Breast epithelium (tissue), 4 donors: Measurements from ENCODE around the gene METTL25. TPM values are rescaled to one million over a fixed set of nuclear protein-coding genes. Genes with fewer than 3 reads are reported as not detected.

ENCODE experiments used
- DNase-seq, 2 donors: peaks; one replicate each; pipeline ENCODE4 v3.0.0-alpha.2; 2019; ENCODE audit warnings: low spot score in 2 of 2
- H3K27ac ChIP-seq, 2 donors: fragments of 200-600 bp; sonication (generic) in 1 of 2; one replicate each; pipeline ENCODE4 v1.5.1; 2016 to 2019; ENCODE audit warnings: mild to moderate bottlenecking in 1 of 2
- H3K27me3 ChIP-seq, 2 donors: fragments of 200-600 bp; sonication (generic) in 1 of 2; one replicate each; pipeline versions ENCODE4 v1.5.1 to v1.6.0; 2017 to 2019; ENCODE audit warnings: control low read depth in 1 of 2, mild to moderate bottlenecking in 1 of 2
- H3K36me3 ChIP-seq: fragments of 200-600 bp; one replicate; pipeline ENCODE4 v1.5.1; 2019
- H3K4me1 ChIP-seq, 2 donors: fragments of 200-600 bp; sonication (generic); one replicate each; pipeline ENCODE4 v1.5.1; 2016 to 2019; ENCODE audit warnings: control low read depth in 1 of 2
- H3K4me3 ChIP-seq, 3 donors: fragments of 200-600 bp; sonication (generic); 1 replicate in 2 of 3; 2 replicates in 1 of 3; pipeline ENCODE4 v1.5.1; 2016 to 2019; ENCODE audit warnings: mild to moderate bottlenecking in 3 of 3, moderate library complexity in 2 of 3
- H3K9me3 ChIP-seq, 2 donors: fragments of 200-600 bp; sonication (generic) in 1 of 2; one replicate each; pipeline ENCODE4 v1.5.1; 2016 to 2019; ENCODE audit warnings: control low read depth in 1 of 2
- POLR2A ChIP-seq: fragments of 450-650 bp; IDR thresholded peaks from one replicate; pipeline ENCODE4 v1.6.1; 2016; ENCODE audit warnings: antibody characterized with exemption, mild to moderate bottlenecking, moderate library complexity
- POLR2AphosphoS5 ChIP-seq, 3 donors: sonication (generic); formaldehyde crosslinking; IDR thresholded peaks; one replicate each; pipeline ENCODE4 v1.6.1; 2017; ENCODE audit warnings: antibody characterized with exemption in 3 of 3
- intact Hi-C: fragments of 100-400 bp; cut with DNase I; formaldehyde crosslinking; loops from one replicate; pipeline ENCODE4 v1.15.1; 2023; ENCODE audit warnings: low total_unique reads
- total RNA-seq, 3 donors: library from RNA; depleted of rRNA; stranded (reverse); fragments of >200 nt; gene quantifications; one replicate each; pipeline ENCODE4 v1.1.0, GENCODE V29; 2016
- TF ChIP-seq, protein P1 (sequence below), 3 donors: fragments of 450-650 bp; IDR thresholded peaks; one replicate each; pipeline ENCODE4 v1.5.1; 2016 to 2017; ENCODE audit warnings: antibody characterized with exemption in 3 of 3, mild to moderate bottlenecking in 3 of 3, moderate library complexity in 3 of 3

METTL25 gene
- total RNA-seq, 3 donors from 2014 or later: 10.4 to 38.9 (median 25.9) TPM

GRCh38 chr12:82515652-82516051 is 157.3 kb downstream of the METTL25 start:
- Histone ChIP-seq H3K36me3 (no peaks in the 10 kb centered on the region), H3K9me3 (no peaks in the 10 kb centered on the region), H3K4me3 (no peak overlapping the region), H3K27ac (no peak overlapping the region), H3K4me1 (no peaks in the 10 kb centered on the region), H3K27me3 (no peaks in the 10 kb centered on the region)
- DNase-seq: no peak
- intact Hi-C loops: no loop called here
- TF ChIP-seq POLR2A: no peak
- TF ChIP-seq POLR2AphosphoS5 (IDR thresholded peaks at IDR 0.05): no peak
- TF ChIP-seq, protein P1, sequence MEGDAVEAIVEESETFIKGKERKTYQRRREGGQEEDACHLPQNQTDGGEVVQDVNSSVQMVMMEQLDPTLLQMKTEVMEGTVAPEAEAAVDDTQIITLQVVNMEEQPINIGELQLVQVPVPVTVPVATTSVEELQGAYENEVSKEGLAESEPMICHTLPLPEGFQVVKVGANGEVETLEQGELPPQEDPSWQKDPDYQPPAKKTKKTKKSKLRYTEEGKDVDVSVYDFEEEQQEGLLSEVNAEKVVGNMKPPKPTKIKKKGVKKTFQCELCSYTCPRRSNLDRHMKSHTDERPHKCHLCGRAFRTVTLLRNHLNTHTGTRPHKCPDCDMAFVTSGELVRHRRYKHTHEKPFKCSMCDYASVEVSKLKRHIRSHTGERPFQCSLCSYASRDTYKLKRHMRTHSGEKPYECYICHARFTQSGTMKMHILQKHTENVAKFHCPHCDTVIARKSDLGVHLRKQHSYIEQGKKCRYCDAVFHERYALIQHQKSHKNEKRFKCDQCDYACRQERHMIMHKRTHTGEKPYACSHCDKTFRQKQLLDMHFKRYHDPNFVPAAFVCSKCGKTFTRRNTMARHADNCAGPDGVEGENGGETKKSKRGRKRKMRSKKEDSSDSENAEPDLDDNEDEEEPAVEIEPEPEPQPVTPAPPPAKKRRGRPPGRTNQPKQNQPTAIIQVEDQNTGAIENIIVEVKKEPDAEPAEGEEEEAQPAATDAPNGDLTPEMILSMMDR (IDR thresholded peaks at IDR 0.05): no peak

GRCh38 chr12:82517027-82517426 is 158.7 kb downstream of the METTL25 start:
- no peak for DNase-seq
- no peak overlapping the region for H3K27ac ChIP-seq
- no peaks in the 10 kb centered on the region for H3K9me3 ChIP-seq
- intact Hi-C loops: no loop called here
- H3K36me3 ChIP-seq: no peaks in the 10 kb centered on the region
- TF ChIP-seq POLR2A (no peak), POLR2AphosphoS5 (IDR thresholded peaks at IDR 0.05) (no peak)
- TF ChIP-seq, protein P1 (IDR thresholded peaks at IDR 0.05): no peak
- no peaks in the 10 kb centered on the region for H3K27me3 ChIP-seq
- H3K4me3 ChIP-seq: no peak overlapping the region
- H3K4me1 ChIP-seq: no peaks in the 10 kb centered on the region

- intact Hi-C loops: no loop called here
- TF ChIP-seq POLR2AphosphoS5 (IDR thresholded peaks at IDR 0.05) (no peak), POLR2A (no peak)
- TF ChIP-seq, protein P1 (IDR thresholded peaks at IDR 0.05): no peak
These were observed 159.5 kb downstream of the METTL25 start for GRCh38 chr12:82517808-82518207.

GRCh38 chr12:82519510-82519909 is 161.2 kb downstream of the METTL25 start:
- TF ChIP-seq POLR2A (no peak), POLR2AphosphoS5 (IDR thresholded peaks at IDR 0.05) (no peak)
- TF ChIP-seq, protein P1 (IDR thresholded peaks at IDR 0.05): no peak
- no peaks in the 10 kb centered on the region for H3K4me1 ChIP-seq

More at GRCh38 chr12:82517808-82518207, 159.5 kb downstream of the METTL25 start:
- Histone ChIP-seq H3K27me3 (no peaks in the 10 kb centered on the region), H3K27ac (no peak overlapping the region), H3K4me3 (no peak overlapping the region), H3K9me3 (no peaks in the 10 kb centered on the region), H3K4me1 (no peaks in the 10 kb centered on the region), H3K36me3 (no peaks in the 10 kb centered on the region)
- no peak for DNase-seq

DNA sequence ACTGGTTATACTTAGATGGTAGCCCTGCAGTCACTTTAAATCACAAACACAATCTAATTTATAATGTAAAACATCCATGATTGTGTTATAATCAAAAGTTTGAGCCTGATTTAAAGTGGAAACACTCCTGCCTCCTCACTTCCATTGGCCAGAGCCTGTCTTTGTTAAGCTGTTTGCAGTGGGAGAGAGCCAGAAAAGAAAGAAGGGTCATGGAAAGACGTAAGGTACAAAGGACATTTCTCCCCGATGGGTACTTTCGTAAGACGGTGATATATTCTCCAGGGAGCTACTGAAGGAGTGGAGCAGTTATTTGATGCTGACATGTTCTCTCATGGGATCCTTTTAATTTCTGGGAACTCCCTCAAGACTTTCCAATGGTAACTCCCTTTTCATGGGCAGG is 164.0 kb downstream of the METTL25 start:
- no peak overlapping the region for H3K4me3 ChIP-seq
- no peaks in the 10 kb centered on the region for H3K27me3 ChIP-seq
- no peak for DNase-seq
- TF ChIP-seq POLR2AphosphoS5 (IDR thresholded peaks at IDR 0.05) (no peak), POLR2A (no peak)
- TF ChIP-seq, protein P1 (IDR thresholded peaks at IDR 0.05): no peak
- no peaks in the 10 kb centered on the region for H3K4me1 ChIP-seq
- no peak overlapping the region for H3K27ac ChIP-seq
- H3K9me3 ChIP-seq: no peaks in the 10 kb centered on the region
- no peaks in the 10 kb centered on the region for H3K36me3 ChIP-seq
- intact Hi-C loops: no loop called here

More at GRCh38 chr12:82519510-82519909, 161.2 kb downstream of the METTL25 start:
- Histone ChIP-seq H3K36me3 (no peaks in the 10 kb centered on the region), H3K4me3 (no peak overlapping the region), H3K27ac (no peak overlapping the region), H3K9me3 (no peaks in the 10 kb centered on the region), H3K27me3 (no peaks in the 10 kb centered on the region)
- intact Hi-C loops: no loop called here
- DNase-seq: no peak
